ENCODE data around the gene PCDHB6.
"Not testable (repeated sequence)": the region's sequence is repeated elsewhere in the genome, so short reads cannot be mapped to it uniquely, and the experiment has no call there.

The PCDHB6 gene

DNA sequence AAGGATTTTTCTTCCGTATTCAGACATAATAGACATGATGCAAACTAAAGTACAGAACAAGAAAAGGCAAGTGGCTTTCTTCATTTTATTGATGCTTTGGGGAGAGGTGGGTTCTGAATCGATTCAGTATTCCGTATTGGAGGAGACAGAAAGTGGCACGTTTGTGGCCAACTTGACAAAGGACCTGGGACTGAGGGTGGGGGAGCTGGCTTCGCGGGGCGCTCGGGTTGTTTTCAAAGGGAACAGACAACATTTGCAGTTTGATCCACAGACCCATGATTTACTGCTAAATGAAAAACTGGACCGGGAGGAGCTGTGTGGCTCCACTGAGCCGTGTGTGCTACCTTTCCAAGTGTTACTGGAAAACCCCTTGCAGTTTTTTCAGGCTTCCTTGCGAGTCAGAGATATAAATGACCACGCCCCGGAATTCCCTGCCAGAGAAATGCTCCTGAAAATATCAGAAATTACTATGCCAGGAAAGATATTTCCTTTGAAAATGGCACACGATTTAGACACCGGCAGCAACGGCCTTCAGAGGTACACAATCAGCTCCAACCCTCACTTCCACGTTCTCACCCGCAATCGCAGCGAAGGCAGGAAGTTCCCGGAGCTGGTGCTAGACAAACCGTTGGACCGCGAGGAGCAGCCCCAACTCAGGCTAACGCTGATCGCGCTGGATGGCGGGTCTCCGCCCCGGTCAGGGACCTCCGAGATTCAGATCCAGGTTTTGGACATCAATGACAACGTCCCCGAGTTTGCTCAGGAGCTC is 551 bp downstream of the PCDHB6 start:
- H3K9me3 Mint-ChIP-seq: peaks cover 61% of the 10 kb centered on the region
- TF ChIP-seq, protein P1, sequence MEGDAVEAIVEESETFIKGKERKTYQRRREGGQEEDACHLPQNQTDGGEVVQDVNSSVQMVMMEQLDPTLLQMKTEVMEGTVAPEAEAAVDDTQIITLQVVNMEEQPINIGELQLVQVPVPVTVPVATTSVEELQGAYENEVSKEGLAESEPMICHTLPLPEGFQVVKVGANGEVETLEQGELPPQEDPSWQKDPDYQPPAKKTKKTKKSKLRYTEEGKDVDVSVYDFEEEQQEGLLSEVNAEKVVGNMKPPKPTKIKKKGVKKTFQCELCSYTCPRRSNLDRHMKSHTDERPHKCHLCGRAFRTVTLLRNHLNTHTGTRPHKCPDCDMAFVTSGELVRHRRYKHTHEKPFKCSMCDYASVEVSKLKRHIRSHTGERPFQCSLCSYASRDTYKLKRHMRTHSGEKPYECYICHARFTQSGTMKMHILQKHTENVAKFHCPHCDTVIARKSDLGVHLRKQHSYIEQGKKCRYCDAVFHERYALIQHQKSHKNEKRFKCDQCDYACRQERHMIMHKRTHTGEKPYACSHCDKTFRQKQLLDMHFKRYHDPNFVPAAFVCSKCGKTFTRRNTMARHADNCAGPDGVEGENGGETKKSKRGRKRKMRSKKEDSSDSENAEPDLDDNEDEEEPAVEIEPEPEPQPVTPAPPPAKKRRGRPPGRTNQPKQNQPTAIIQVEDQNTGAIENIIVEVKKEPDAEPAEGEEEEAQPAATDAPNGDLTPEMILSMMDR (IDR thresholded peaks at IDR 0.05; ENCODE audit: unreplicated experiment in 3 of 3): no peak
- no peaks in the 10 kb centered on the region for H3K4me1 Mint-ChIP-seq
- H3K4me3 Mint-ChIP-seq: no peak overlapping the region
- no peaks in the 10 kb centered on the region for H3K27me3 Mint-ChIP-seq (ENCODE audit: low read depth)
- H3K36me3 Mint-ChIP-seq (ENCODE audit: low read depth): peaks cover 57% of the 10 kb centered on the region
- no peak overlapping the region for H3K27ac Mint-ChIP-seq

DNA sequence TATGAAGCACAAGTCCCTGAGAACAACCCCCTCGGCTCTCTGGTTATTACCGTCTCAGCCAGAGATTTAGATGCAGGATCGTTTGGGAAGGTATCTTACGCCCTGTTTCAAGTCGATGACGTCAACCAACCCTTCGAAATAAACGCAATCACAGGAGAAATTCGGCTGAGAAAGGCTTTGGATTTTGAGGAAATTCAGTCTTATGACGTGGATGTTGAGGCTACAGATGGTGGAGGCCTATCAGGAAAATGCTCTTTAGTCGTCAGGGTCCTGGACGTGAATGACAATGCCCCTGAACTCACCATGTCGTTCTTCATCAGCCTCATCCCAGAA is 1.1 kb downstream of the PCDHB6 start:
- Mint-ChIP-seq H3K27me3 (ENCODE audit: low read depth) (no peaks in the 10 kb centered on the region), H3K4me3 (no peak overlapping the region), H3K27ac (no peak overlapping the region), H3K9me3 (peaks cover 64% of the 10 kb centered on the region), H3K36me3 (ENCODE audit: low read depth) (peaks cover 62% of the 10 kb centered on the region), H3K4me1 (no peaks in the 10 kb centered on the region)
- TF ChIP-seq, protein P1 (IDR thresholded peaks at IDR 0.05; ENCODE audit: unreplicated experiment in 3 of 3): no peak

DNA sequence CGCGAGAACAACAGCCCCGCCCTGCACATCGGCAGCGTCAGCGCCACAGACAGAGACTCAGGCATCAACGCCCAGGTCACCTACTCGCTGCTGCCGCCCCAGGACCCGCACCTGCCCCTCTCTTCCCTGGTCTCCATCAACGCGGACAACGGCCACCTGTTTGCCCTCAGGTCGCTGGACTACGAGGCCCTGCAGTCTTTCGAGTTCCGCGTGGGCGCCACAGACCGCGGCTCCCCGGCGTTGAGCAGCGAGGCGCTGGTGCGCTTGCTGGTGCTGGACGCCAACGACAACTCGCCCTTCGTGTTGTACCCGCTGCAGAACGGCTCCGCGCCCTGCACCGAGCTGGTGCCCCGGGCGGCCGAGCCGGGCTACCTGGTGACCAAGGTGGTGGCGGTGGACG is 1.8 kb downstream of the PCDHB6 start:
- not testable (repeated sequence) for H3K27ac Mint-ChIP-seq; H3K4me3 Mint-ChIP-seq; H3K27me3 Mint-ChIP-seq (ENCODE audit: low read depth); H3K4me1 Mint-ChIP-seq
- peaks cover 63% of the 10 kb centered on the region for H3K36me3 Mint-ChIP-seq (ENCODE audit: low read depth)
- H3K9me3 Mint-ChIP-seq: peaks cover 64% of the 10 kb centered on the region

DNA sequence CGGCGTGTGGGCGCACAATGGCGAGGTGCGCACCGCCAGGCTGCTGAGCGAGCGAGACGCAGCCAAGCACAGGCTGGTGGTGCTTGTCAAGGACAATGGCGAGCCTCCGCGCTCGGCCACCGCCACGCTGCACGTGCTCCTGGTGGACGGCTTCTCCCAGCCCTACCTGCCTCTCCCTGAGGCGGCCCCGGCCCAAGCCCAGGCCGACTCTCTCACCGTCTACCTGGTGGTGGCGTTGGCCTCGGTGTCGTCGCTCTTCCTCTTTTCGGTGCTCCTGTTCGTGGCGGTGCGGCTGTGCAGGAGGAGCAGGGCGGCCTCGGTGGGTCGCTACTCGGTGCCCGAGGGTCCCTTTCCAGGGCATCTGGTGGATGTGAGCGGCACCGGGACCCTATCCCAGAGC is 2.2 kb downstream of the PCDHB6 start:
- peaks cover 66% of the 10 kb centered on the region for H3K9me3 Mint-ChIP-seq
- not testable (repeated sequence) for H3K27ac Mint-ChIP-seq; H3K4me3 Mint-ChIP-seq; H3K27me3 Mint-ChIP-seq (ENCODE audit: low read depth); H3K4me1 Mint-ChIP-seq
- peaks cover 68% of the 10 kb centered on the region for H3K36me3 Mint-ChIP-seq (ENCODE audit: low read depth)

DNA sequence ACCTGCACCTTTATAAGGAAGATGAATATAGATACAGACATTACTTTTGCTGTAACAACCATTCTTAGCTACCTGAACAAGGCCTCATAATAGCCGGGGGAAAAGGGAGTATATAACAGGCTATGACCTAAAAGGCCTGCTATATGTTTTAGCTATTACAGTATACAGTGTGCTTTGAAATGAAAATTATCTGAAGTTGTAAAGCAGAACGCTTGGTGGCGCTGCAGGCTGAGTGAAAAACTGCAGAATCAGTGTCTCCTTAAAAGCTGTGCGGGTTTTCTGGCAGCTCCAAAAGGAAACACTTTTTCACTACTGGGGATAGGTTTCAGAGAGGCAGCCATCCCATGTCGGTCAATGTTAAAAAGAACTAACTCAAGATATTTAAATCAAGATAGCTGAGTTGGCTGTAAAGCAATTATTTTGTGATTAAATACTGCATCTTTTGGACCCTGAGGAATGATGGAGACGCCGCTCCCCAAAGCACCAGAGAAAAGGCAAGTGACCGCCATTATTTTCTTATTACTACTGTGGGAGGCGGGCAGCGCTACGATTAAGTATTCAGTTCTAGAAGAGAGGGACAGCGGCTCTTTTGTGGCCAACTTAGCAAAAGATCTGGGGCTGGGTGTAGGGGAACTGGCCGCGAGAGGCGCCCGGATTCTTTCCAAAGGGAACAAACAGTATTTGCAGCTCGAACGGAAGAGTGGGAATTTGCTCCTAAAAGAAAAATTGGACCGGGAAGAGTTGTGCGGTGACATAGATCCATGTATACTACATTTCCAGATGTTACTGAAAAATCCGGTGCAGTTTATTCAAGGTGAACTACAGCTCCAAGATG is 5.9 kb downstream of the PCDHB6 start:
- no peaks in the 10 kb centered on the region for H3K4me1 Mint-ChIP-seq
- peaks cover 66% of the 10 kb centered on the region for H3K9me3 Mint-ChIP-seq
- no peak overlapping the region for H3K4me3 Mint-ChIP-seq
- peaks cover 58% of the 10 kb centered on the region for H3K36me3 Mint-ChIP-seq (ENCODE audit: low read depth)
- H3K27ac Mint-ChIP-seq: no peak overlapping the region
- TF ChIP-seq, protein P1 (IDR thresholded peaks at IDR 0.05; ENCODE audit: unreplicated experiment in 3 of 3): no peak
- H3K27me3 Mint-ChIP-seq (ENCODE audit: low read depth): no peaks in the 10 kb centered on the region

DNA sequence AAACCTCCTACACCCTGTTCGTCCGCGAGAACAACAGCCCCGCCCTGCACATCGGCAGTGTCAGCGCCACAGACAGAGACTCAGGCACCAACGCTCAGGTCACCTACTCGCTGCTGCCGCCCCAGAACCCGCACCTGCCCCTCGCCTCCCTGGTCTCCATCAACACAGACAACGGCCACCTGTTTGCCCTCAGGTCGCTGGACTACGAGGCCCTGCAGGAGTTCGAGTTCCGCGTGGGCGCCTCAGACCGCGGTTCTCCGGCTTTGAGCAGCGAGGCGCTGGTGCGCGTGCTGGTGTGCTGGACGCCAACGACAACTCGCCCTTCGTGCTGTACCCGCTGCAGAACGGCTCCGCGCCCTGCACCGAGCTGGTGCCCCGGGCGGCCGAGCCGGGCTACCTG is 7.5 kb downstream of the PCDHB6 start:
- H3K4me3 Mint-ChIP-seq; H3K27ac Mint-ChIP-seq; H3K4me1 Mint-ChIP-seq; H3K27me3 Mint-ChIP-seq (ENCODE audit: low read depth): not testable (repeated sequence)
- Mint-ChIP-seq H3K36me3 (ENCODE audit: low read depth) (peaks cover 53% of the 10 kb centered on the region), H3K9me3 (peaks cover 62% of the 10 kb centered on the region)

DNA sequence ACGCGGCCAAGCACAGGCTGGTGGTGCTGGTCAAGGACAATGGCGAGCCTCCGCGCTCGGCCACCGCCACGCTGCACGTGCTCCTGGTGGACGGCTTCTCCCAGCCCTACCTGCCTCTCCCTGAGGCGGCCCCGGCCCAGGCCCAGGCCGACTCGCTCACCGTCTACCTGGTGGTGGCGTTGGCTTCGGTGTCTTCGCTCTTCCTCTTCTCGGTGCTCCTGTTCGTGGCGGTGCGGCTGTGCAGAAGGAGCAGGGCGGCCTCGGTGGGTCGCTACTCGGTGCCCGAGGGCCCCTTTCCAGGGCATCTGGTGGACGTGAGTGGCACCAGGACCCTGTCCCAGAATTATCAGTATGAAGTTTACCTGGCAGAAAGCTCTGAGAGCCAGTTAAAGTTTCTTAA is 8.0 kb downstream of the PCDHB6 start:
- peaks cover 48% of the 10 kb centered on the region for H3K36me3 Mint-ChIP-seq (ENCODE audit: low read depth)
- peaks cover 59% of the 10 kb centered on the region for H3K9me3 Mint-ChIP-seq
- not testable (repeated sequence) for H3K4me3 Mint-ChIP-seq; H3K27ac Mint-ChIP-seq; H3K27me3 Mint-ChIP-seq (ENCODE audit: low read depth); H3K4me1 Mint-ChIP-seq

Data from nephron (organoid).